GM03348 (cell line): ENCODE data around the gene MEDAG.

Experiments
- DNase-seq: peaks from one replicate; pipeline ENCODE4 v3.0.0; 2012; ENCODE audit warnings: low spot score

Gene MEDAG

DNA sequence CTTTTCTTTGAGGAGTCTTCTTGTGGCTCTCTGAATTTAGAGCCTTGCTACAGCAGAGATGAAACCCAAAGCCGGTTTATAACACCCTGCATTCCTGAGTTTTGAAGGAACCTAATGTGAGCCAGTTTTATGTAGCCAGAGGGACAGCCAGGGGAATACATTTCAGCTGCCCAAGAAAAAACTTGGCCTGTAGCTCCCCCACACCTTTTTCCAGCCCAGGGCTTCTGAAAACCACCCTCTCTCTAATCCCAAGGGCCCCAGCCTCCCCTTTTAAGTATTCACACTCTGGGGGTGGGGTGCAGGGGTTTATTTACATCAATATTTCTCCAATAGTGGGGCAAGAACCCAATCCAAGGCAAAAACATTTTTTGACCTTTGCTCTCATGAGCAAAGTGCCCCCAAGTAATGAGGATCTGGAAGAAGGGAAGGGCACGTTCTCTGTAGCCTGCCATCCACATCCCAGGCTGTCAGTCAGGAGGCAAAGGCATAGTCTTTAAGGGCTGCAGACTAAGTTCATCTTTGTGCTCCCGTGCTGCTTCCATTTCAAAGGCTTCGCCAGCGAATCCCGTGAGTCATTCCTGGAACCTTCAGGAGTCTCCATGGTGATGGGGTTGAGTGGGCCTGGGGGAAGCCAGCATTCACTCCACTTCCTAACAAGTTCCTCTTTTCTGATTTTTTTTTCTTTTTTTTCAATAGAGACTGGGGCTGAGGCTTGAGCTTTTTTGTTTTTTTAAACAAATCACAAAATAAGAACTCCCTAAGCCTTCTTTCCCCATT is 33.2 kb upstream of the MEDAG start:
- peak; percentile 78 for DNase-seq

DNA sequence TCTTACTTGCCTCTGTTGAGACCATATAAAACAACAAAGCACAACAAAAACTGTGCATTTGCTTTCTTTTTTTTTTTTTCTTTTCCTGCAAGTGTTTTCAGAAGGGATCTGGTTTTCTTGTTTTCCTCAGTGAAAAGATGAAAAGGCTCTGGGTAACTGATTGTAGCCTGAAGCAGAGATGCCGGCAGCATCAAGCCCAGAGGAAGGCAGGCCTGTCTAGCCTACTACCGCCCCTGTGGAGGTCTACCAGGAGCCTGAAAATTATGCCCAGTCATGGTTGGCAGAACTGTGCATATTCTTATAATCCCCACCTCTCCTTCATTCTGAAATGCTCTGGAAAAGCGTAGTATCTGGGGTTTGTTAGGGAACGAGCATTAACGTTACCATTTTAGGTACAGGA is 32.6 kb upstream of the MEDAG start:
- no peak for DNase-seq

DNA sequence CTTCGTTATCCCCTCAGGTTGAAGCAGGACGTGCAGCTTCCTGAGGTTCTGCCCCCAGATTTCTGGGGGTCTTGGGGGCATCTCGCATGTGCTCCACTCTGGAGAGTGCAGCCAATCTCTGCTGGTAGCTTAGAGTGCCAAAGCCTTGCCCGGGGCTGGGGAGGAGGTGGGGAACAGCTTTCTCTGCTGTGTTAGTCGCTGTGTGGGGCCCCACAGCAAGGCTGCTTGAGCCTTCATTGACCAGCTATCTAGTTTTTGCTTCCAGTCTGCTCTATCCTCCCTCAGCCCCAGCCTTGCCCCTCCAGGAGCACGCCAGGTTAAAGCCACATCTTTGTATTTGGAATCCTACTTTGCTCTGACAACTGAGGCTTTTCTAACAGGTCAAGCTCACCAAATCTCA is 32.0 kb upstream of the MEDAG start:
- DNase-seq: no peak

DNA sequence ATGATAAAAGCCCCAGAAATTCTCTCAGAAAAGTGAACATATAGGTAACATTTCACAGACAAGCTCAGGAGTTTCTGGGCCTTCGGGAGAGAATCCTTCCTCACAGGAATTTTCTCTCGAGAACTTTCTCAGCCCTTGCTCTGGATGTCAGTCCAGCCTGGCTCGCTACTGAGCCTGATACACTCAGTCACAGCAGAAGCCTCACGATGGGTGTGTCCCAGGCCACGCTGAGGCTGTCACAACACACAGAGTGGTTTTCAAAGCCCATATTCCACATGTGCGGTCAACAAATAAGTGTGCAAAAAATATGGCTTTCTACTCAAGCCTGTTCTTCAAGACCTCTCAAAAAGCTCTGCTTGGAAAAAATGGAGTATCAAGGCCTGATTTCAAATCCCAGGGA is 31.5 kb upstream of the MEDAG start:
- DNase-seq: no peak

DNA sequence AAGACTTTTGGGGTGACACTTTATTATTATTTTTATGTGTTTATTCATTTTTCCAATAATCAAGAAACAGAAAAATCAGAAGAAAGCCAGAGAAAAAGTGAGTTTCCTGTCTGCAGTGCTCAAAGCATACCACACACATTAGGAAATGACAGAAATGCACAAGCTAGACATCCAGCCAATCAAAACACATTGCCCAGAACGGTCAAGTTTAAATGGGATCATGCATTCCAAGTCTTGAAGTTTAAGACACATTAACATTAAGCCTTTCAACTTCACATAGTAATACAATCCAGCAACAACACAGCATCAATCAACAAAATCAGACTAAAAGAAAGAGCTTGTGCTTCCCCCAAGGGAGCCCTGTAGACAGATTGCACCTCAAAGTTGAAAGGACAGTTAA is 28.7 kb upstream of the MEDAG start:
- DNase-seq: peak; percentile 67

DNA sequence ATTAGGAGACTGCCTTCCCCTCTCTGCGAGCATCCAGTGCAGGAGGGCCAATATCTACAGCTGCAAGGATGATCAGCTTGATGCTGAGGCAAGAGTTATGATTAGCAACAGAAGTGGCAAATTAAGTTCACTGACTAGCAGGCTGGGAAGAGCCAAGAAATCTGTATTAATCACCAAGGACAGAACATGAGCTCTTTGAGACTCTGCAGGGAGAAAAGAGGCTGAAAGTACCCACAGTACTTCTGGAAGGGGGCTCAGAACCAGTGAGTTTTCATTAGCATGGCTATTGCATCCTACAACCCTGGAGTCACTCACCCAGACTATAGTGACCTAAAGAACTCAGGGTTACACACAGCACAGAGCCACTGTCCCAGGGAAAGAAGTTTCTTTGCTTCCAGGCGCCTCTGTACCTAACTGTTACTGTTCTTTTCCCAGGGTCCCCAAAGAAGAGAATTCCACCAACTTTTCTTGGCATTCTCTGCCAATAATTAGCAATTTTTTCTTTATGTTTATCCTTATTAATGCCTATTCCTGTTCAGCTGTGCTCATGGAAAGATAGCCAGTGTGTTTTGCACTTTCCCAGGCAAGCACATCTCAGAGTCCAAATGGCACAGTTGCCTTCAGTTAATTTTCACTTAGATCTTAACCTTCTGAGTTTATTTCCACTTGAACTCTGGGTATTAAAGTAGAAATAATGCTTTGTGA is 25.8 kb upstream of the MEDAG start:
- DNase-seq: peak; percentile 34

DNA sequence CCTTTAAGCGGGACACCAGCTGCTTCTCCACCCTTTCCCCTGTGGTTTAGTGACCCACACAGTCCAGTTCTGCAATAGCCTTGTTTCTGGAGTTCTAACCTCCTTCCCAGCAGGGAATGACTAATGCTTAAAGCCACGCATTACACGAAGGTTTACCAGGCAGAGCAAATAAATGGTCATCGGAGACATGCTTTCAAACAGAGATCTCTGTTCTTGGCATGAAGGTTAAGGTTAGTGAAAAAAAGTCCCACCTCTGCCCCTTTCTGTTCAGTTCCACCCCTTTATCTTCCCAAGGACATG is 25.3 kb upstream of the MEDAG start:
- DNase-seq: peak; percentile 77

DNA sequence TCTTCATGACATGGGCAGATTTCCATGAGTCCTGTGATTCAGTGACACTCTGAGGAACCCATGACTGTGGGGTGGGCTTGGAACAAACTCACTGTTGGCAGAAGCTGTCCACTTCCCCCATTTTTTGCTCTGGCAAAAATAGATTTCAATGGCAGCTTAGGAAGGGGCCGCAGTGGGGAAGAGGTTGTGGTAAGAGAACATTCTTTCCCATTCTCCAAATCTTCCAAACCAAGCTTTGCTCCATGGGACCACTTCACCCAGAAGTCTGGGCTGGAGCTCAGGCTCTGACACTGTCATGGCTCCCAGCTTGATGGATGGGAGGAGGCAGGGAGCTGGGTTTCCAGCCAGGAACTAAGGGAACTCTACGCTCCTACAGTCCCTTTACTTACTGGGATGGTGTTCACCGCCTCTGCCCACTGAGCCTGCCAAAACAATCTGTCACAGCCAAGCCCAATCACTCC is 24.9 kb upstream of the MEDAG start:
- no peak for DNase-seq

DNA sequence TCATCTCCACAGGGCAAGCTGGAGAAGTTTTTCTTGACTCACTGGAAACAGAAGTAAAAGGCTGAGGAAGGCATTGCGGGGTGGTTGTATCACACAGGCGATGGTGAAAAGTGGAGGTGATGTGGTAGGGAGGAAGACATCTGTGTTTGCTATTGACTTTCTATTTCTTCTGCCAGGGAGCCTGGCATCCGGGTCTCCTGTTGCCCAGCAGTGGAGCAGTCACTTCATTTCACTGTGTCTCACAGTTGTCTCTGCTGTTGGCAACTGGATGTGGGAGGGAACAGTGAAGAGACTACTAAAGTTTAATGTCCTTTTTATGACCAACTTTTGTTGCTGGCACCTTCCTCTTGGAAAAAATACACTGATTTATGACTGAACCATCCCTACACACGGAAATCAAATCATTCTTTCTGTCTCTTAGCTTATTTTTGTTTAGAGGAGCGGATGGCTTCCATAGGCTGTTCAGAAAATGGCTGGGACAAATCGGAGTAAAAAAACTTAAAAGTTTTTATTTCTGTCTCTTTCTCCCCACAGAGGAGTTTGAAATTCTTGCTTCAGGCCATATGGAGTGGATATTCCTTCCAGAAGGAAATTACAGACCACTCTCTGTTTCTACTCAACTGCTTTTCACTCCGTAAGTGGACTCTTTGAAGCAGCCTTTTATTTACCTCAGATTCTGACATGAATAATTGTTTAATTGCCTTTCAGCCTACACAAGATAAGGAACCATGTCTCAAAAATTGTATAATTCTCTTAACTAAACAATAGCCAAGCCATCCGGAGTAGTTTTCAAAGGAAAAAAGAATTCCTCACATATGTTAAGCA is 23.8 kb upstream of the MEDAG start:
- no peak for DNase-seq

DNA sequence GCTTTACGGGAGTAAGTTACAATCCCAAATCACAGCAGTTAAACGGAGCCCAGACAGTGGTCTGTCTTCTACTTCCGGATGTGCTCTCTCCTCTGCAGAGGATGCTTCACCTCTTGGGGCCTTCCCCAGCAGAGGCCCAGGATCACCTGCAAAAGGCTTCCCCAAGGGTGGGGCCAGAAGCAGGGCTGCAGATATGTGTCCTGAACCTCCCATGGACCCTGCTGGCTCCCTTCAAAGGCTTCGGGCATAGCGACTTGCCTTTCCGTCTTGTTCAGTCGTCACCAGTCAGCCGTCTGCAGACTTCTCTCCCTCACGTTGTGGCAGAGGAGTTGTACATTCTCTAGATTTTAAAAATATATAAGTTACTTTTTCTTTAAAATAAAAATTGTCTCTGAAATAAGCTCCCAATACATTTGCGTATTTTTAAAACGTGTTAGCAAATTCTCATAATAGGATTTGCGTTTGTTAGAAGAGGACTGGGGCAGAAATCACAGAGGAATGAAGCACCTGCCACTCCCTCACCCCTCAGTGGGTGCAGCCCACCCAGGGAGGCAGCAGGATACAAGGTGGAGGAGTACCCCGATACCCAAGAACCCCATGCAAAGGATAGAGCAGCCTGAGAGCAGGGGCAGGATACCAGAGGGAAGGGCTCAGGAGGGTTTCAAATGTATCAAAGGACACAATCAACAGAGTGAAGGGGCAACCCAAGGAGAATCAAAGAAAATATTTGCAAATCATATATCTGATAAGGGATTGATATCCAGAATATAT is 22.9 kb upstream of the MEDAG start:
- no peak for DNase-seq

DNA sequence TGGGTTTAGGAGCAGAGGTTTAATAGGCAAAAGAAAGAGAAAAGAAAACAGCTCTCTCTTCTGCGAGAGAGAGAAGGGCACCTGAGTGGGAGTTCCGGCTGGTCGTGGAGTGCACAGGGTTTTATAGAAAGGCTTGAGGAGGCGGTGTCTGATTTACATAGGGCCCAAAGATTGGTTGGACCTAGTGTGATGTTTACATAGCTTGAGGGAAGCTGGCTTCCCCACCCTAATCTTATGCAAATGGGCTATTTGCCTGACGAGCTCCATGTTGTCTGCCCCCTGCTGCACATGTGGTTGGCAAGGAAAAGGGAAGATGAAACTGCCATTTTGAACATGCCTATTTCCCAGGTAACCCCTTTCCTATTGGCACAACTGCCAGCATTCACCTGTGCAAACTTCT is 21.5 kb upstream of the MEDAG start:
- no peak for DNase-seq

DNA sequence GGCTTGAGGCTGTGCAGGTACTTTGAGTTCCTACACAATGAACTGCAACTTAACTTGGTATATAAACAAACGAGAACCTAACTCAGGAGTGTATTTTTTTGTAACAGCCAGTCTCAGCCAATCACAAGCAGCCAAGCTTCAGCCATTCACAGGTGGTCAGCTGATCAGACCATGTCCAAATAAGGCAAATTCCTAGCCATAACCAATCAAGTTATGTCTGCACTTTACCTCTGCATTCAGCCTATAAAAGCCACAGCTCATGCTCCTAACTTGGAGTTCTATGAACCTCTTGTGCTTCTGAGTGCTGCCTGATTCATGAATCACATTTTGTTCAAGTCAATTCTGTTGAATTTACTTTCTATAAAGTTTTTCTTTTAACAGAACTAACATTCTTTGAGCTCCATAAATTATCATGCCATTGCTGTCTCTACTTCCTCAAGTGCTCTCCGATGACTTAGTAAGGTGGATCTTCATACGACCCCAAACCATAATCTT is 16.8 kb upstream of the MEDAG start:
- DNase-seq: no peak

DNA sequence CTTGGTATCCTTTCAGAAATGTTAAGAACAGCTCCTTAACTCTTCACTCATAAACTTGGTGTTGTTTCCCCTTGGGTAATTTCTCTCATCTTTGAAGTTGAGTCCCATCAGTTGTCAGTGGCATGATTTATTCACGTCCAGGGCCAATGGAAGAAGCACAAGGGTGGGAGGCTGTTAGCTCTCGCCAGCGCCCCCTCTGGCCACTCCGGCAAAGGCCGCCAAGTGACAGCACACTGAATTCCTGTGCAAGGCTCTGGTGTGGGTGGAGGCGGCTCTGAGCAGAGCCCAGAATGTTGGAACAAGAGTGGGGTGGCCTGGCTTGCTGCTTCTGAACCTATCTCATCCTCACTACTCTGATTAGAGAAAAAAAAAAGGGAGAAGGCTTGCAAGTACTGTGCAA is 13.1 kb upstream of the MEDAG start:
- DNase-seq: peak; percentile 41

DNA sequence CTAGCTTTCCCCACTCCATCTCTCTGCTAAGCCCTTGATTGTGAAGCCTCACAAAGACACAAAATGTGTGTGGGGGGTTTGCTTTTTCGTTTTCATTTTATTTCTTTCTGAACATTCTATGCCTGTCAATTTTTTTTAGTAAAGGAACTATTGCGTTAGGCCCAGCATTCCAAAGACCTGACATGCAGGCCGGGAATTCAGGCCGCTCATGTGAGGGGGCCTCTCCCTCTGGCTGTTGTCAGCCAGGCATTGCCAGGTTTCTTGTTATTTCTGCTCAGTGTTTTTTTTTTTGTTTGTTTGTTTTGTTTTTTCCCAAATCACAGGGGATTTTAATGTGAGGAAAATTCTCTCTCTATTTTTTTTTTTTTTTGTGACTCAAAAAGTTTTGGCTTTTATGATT is 10.3 kb upstream of the MEDAG start:
- peak; percentile 88 for DNase-seq

DNA sequence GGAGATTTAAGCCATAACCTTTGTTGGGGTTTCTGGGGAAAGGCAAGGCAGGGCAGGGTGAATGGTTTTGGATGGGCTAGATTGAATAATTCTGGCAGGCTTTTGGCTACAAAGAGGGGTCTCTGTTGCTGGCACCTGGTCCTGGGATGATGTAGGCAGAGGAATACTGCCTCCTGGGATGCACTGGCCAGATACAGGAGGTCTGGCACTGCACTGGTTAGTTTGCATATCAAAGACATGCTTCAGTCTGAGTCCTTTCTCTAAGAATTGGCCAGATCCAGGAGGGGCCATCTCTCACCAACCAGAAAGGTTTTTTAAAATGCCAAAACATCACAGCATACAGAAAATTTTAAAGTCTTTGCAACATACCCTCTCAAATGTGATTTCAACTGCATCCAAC is 8.0 kb upstream of the MEDAG start:
- no peak for DNase-seq

DNA sequence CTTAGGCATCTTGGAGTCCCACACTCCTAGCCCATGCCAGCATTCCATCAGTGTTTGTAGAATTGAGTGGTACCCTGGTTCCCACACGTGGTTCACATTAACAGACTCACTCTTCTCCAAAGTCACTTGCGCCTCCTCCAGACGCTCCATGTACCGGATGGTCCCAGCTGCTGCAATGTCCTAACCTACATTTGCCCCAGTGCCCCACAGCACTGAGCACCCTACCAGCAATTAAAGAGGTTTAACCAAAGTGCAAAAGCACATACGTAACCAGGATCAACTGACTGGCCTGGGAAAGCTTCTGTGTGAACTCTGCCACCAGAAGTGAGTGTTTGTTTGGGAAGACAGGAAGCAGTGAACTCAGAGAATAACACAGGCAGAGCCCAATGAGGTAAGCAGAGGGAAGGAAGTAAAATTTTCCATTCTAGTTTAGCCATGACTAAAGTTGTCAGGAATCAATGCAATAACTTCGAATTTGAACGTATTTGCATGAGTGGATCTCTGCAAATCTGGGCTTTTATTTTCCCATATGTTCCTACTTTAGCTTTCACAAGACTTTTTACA is 7.3 kb upstream of the MEDAG start:
- DNase-seq: peak; percentile 68

DNA sequence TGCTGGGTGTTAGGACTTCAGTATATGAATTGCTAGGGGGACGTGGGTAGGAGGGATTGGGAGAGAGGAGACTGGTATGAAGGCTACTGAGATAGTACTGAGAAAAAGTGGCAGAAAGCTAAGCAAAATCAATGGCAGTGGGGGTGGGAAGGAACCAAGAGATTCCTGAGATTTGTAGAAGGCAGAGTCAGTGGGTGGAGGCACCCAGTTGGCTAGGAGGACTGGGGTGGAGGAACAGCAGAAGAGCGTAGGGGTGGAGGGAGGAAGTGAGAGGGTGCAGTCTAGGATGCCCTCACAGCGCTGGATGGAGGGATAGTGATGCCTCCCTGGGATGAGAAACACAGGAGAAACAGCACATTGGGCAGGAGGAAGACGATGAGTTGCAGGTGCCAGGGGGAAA is 5.6 kb upstream of the MEDAG start:
- DNase-seq: no peak

DNA sequence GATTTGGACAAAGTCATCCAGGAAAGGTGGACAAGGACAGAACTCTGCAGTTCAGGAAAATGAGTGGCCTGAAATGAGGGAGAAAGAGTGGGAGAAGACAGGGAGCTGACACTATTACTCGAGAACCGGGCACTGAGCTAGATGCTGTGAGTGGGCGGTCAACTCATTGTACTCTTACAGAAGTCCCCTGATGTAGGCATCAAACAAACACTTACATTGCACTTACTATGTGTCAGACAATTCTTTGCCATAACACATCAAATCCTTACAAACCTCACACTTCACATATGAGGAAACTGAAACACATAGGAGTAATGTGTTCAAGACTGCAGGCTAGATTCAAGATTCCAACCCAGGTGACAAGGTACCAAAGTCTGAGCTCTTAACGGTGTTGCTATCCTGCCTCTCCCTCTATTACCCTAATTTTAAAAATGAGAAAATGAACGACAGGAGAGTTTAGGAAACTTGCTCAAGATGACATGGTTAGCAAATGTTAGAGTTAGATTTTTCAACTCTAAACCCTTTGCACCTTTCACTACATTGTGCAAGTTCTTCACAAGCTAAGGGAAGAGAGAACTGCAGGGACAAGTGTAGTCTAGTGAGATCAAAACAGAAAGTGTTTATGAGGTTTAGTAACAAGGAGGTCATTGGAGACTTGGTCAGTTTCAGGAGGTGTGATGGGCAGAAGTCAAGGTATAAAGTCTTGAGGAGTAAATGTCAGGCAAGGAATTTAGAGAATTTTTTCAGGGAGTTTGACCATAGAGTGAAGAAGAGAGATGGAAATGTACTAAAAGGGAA is 4.9 kb upstream of the MEDAG start:
- no peak for DNase-seq

DNA sequence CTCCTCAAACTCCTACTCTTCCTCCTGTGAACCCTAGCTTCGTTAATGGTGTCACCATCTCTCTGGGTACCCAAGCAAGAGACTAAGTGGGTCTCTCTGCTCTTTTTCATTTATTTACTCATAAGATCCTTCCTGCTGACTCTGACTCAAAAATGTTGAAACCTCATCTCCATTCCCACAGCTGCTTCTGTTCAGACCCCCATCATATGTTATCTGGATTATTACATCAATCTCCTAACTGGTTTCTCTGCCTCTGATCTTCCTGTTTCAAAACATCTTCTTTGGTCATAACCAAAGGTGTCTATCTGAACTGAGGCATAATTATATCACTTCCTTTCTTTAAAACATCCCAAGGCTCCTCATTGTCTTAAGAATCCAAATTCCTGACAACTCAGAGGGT is 2.0 kb upstream of the MEDAG start:
- no peak for DNase-seq

DNA sequence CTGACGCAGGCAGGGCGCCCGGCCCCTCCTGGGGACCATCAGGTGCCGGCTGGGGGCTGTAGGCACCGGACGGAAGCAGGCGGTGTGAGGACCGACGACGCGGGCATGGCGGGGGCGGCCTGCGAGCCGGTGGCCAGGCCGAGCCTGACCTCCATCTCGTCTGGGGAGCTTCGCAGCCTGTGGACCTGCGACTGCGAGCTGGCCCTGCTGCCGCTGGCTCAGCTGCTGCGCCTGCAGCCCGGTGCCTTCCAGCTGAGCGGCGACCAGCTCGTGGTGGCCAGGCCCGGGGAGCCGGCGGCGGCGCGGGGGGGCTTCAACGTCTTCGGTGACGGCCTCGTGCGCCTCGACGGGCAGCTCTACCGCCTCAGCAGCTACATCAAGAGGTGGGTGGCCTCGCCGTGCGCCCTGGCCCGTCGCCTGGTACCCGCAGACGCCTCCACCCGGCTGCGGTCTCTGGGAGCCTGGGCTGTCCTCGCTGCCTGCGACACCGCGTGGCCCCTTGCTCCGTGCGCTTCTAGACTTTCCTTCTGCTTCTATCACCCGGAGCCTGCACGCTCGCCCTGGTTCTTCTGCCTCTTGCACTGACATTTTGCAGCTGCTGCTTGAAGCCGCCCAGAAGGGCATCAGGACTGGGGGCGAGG is 460 bp downstream of the MEDAG start:
- peak; percentile 40 for DNase-seq
